Measurements from ENCODE around the gene ZNF775. TPM values are rescaled to one million over a fixed set of nuclear protein-coding genes. Genes with fewer than 3 reads are reported as not detected.

The ZNF775 gene
- total and polyA plus RNA-seq, 2 of the 13 experiments (the other 11 are each of a cell fraction or from before 2014, with no cell fraction given), result 3.1 to 3.2 TPM

- TF ChIP-seq HNF1A (IDR thresholded peaks at IDR 0.05; ENCODE audit: low read depth) (no peak), HNF1A (CRISPR knock-in tag; IDR thresholded peaks at IDR 0.05; ENCODE audit: borderline replicate concordance) (peak; percentile 58; the same call in 1 of the 2 replicates), SOX6 (IDR thresholded peaks at IDR 0.05) (no peak), SOX6 (CRISPR knock-in tag; IDR thresholded peaks at IDR 0.05) (peak; percentile 87), ZMYM2 (CRISPR knock-in tag; IDR thresholded peaks at IDR 0.05) (no peak), ZBTB42 (CRISPR knock-in tag; IDR thresholded peaks at IDR 0.05) (0 out of 2 replicates have a peak, but pooled peaks have one; percentile 53), RARA (CRISPR knock-in tag; IDR thresholded peaks at IDR 0.05) (peak; percentile 79), RNF219 (CRISPR knock-in tag; IDR thresholded peaks at IDR 0.05) (no peak), HOXA5 (CRISPR knock-in tag; IDR thresholded peaks at IDR 0.05) (peak; percentile 90; the same call in 1 of the 2 replicates), AGO2 (optimal IDR thresholded peaks at IDR 0.05; ENCODE audit: low read depth, low read length) (peak; percentile 75)
Measured at GRCh38 chr7:150383710-150384397, 4.7 kb downstream of the ZNF775 start (continued).
